Renal cortex interstitium (tissue), 11 donors: ENCODE measurements around the gene CPLX4. TPM values are rescaled to one million over a fixed set of nuclear protein-coding genes. Genes with fewer than 3 reads are reported as not detected.
"Not testable (repeated sequence)": the region's sequence is repeated elsewhere in the genome, so short reads cannot be mapped to it uniquely, and the experiment has no call there.

ENCODE experiments used
- DNase-seq, 11 donors: peaks; one replicate each; pipeline ENCODE4 v3.0.0-alpha.2; 2013; ENCODE audit warnings: low read depth in 9 of 11, low spot score in 4 of 11; ENCODE audit errors: extremely low read depth in 1 of 11
- polyA plus RNA-seq, 3 donors: library from polyadenylated mRNA; unstranded; fragments of 120-200 nt; gene quantifications; one replicate each; pipeline ENCODE4 v1.2.1, GENCODE V29; 2013; ENCODE audit not compliant: insufficient read length in 3 of 3

The CPLX4 gene
- polyA plus RNA-seq, 3 donors = 0.06 to 0.23 (median 0.16) TPM

GRCh38 chr18:59261842-59262241 is 56.6 kb downstream of the CPLX4 start:
- DNase-seq = not testable (repeated sequence)

DNA sequence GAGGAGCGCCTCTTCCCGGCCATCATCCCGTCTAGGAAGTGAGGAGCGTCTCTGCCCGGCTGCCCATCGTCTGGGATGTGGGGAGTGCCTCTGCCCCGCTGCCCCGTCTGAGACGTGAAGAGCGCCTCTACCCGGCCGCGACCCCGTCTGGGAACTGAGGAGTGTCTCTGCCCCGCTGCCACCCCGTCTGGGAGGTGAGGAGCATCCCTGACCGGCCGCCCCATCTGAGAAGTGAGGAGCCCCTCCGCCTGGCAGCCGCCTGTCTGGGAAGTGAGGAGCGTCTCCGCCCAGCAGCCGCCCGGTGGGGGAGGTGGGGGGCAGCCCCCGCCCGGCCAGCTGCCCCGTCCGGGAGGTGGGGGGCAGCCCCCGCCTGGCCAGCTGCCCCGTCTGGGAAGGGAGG is 63.0 kb downstream of the CPLX4 start:
- not testable (repeated sequence) for DNase-seq

DNA sequence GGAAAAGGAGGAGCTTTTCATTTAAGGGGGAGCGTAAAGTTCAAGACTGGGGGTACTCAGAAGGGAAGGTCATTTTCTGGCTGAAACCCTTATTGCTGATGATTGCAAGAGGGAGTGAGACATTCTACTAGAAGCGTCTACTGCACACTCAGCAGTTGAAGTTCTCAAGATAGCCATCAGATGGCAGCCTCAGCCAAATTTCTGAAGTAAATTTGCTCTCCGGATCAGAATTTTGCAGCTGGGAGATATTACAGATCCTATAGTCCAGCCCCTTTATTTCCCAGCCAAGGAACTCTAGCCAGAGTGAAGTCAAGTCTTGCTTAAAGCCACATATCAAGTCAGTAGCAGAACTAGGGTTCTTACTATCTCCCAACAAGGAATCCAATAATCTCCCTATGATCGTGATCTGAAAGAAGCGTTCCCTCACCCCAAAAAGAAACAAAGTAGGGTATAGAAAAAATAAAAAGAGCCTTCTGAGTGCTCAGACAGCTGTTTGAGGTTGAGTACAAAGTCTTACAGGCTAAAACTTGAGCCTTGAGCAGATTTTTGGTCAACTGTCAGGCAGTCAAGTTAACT is 69.2 kb downstream of the CPLX4 start:
- peak in 10 of 11 donors; percentile 53 to 85 (median 69) for DNase-seq

- no peak for DNase-seq
Observed at GRCh38 chr18:59246796-59247195, 71.7 kb downstream of the CPLX4 start.

Other genes with a start within 250 kb of the CPLX4 start
- gene SEC11C, start 178.8 kb downstream of the CPLX4 start, polyA plus RNA-seq = 10 to 100 TPM; 69.7 to 74.6 (median 70.6) TPM
- 1 to 10 TPM in 1 of 3 donors, under 1 TPM in 1, not detected in 1; 0.80 to 1.1 TPM for gene GRP, start 98.5 kb downstream of the CPLX4 start, polyA plus RNA-seq
- gene RAX, start 45.2 kb downstream of the CPLX4 start, polyA plus RNA-seq = not detected
- 100 to 1,000 TPM in 2 of 3 donors, 10 to 100 TPM in 1; 98.9 to 124 (median 113) TPM for gene LMAN1, start 40.6 kb upstream of the CPLX4 start, polyA plus RNA-seq